Measurements from ENCODE around the gene ETFBKMT.

The ETFBKMT gene

GRCh38 chr12:31659087-31659942 is at the start of gene ETFBKMT:
Gene ETFBKMT, plus strand, starts transcription at chr12:31659688. Its CDS starts 2,266 bp downstream, at chr12:31661954.
- DNase-seq, result peak; percentile 95

GRCh38 chr12:31612819-31613218 is 46.7 kb upstream of the ETFBKMT start:
- DNase-seq, result no peak

GRCh38 chr12:31618228-31619025 is 41.1 kb upstream of the ETFBKMT start:
- DNase-seq, result no peak

- DNase-seq, result no peak
These were observed 39.2 kb upstream of the ETFBKMT start for GRCh38 chr12:31620311-31620710.

- no peak for DNase-seq
These were observed 37.5 kb upstream of the ETFBKMT start for GRCh38 chr12:31622038-31622437.

- DNase-seq, result no peak
These were observed 33.1 kb upstream of the ETFBKMT start for GRCh38 chr12:31626270-31626995.

GRCh38 chr12:31627456-31628054 is 31.9 kb upstream of the ETFBKMT start:
- DNase-seq, result no peak

- no peak for DNase-seq
These were observed 29.4 kb upstream of the ETFBKMT start for GRCh38 chr12:31629756-31630732.

GRCh38 chr12:31631023-31631724 is 28.3 kb upstream of the ETFBKMT start:
- no peak for DNase-seq

- no peak for DNase-seq
These were observed 27.7 kb upstream of the ETFBKMT start for GRCh38 chr12:31631809-31632208.

GRCh38 chr12:31633464-31633863 is 26.0 kb upstream of the ETFBKMT start:
- DNase-seq, result no peak

- no peak for DNase-seq
These were observed 24.9 kb upstream of the ETFBKMT start for GRCh38 chr12:31634620-31635019.

GRCh38 chr12:31641509-31642090 is 17.9 kb upstream of the ETFBKMT start:
- no peak for DNase-seq

- no peak for DNase-seq
These were observed 15.0 kb upstream of the ETFBKMT start for GRCh38 chr12:31644536-31644935.

- no peak for DNase-seq
These were observed 13.6 kb upstream of the ETFBKMT start for GRCh38 chr12:31645924-31646323.

GRCh38 chr12:31647086-31647491 is 12.4 kb upstream of the ETFBKMT start:
- DNase-seq, result no peak

GRCh38 chr12:31650918-31651317 is 8.6 kb upstream of the ETFBKMT start:
- DNase-seq, result no peak

- DNase-seq, result no peak
These were observed 7.5 kb upstream of the ETFBKMT start for GRCh38 chr12:31651893-31652521.

- no peak for DNase-seq
These were observed 4.3 kb upstream of the ETFBKMT start for GRCh38 chr12:31655208-31655607.

- no peak for DNase-seq
These were observed 3.7 kb upstream of the ETFBKMT start for GRCh38 chr12:31655792-31656191.

All from CD4-positive, alpha-beta T cell treated with Interleukin-10 for 1 hour (primary cell).